ENCODE measurements around the gene GORASP2.
A peak's percentile ranks its signal among the peaks of the same experiment; 100 is the strongest.
"Not testable (repeated sequence)": the region's sequence is repeated elsewhere in the genome, so short reads cannot be mapped to it uniquely, and the experiment has no call there.

GORASP2 gene

DNA sequence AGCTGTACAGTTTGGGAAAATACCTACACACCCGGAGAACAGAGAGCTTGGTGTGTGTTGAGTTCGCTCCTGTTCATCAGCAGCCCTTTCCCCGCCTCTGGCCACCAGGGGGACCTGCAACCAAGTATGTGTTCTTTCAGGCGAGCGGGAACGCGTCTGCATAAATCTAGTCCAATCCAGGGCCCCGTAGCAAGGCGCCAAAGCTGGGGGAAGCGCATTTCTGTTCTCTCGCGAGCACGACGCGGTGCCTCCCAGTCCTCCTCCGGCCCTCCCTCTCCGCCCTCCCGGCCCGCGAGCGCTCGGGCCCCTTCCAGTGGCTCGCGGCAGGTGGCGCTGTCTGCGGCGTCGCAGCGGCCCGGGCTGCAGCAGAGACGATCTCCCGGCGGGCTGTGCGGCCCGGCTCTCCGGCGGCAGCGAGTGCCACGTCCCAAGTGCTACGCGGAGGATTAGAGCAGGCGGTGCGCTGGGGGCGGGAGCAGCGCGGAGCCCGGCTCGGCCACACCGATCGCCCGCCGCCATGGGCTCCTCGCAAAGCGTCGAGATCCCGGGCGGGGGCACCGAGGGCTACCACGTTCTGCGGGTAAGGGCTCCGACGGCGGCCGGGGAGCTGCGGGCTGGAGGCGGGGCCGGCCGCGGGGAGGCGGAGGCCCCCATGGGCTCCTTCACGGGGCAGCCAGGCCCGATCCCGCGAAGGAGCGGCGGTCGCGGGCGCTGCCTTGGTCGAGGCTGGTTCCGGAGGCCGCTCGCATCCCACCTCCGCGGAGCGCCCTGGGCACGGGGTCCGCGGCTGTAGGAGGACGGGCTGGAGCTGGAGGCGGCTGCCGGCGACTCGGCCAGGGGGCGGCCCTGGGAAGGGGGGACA is at the start of gene GORASP2:
TSS of gene GORASP2 (plus strand) at position 430 of the 862 bp plus-strand sequence. CDS start at position 518, 88 bp downstream.
- peak; percentile 99 for DNase-seq

DNA sequence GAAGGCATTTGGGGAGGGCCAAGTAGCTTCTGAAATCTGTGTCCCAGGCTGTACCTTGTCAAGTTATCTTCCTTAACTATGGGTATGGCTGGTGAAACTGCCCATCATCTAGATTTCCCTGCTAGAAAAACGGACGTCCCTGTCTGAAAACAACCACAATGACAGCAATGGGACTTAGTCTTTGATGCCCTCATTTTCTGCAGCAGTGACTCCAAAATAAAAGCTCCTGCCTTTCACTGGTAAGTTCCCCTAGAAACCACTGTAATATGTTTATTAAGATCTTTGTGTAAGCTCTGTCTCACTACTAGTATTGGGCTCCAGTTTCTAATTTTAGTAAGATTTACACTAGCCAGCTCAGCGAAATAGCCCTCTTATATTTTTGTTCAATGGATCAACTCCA is 47.2 kb upstream of the GORASP2 start:
- DNase-seq: no peak

DNA sequence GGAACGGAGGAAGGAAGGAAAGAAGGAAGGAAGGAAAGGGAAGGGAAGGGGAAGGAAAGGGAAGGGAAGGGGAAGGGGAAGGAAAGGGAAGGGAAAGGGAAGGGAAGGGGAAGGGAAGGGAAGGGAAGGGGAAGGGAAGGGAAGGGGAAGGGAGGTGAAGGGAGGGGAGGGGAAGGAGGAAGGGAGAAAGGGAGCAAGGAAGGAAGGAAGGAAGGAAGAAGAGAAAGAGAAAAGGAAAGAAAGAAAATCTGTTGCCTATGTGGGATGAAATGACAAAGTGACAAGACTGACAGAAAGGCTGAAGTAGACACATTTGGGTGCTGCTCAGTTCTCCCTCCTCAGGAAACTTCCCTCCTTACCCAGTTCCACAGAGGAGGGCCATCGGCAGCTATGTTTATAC is 46.3 kb upstream of the GORASP2 start:
- DNase-seq: no peak

DNA sequence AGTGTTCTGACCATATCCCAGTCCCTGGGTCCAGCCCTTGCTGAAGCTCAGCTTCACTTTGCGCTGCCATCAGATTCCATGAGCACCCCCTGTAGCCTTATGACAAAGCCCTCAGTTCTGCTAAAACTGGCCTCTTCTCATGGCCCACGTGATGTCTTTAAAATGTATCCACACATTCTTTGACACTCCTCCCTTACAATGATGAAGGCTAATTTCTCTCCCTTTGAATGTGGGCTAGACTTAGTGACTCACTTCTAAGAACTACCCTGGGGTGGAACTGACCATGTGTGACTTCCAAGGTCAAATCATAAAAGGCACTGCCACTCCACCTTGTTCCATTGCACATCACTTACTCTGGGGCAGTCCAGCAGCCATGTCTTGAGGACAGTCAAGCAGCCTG is 45.4 kb upstream of the GORASP2 start:
- DNase-seq: no peak

DNA sequence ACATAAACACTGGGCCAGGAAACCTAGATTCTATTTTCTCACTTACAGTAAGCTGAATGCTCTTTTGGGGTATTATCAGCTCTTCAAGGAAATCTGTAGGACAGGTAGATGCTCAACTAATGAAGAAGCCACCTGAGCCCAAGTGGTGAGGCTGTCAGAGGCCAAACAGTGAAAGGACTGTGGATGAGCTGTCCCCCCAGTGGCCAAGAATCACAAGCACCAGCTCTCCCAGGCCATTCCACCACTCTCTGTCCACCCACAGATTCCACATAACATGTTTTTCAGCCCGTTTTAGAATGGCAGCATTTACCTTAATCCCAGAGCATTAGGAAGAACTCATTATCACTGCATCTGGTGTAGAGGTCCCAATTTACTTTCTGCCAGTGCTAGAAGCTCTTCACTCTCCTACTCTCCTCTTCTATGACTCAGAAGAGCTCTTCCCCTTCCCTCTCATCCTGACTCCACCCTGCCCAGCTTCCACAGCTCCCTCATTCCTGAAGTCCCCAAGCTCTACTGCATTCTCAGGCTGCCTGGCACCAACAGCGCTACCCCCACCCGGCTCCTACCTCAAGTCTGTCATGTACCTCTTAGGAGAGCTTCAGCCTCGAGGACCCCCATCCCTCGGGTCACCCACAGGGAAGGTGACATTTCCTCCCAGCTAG is 43.8 kb upstream of the GORASP2 start:
- DNase-seq: no peak

DNA sequence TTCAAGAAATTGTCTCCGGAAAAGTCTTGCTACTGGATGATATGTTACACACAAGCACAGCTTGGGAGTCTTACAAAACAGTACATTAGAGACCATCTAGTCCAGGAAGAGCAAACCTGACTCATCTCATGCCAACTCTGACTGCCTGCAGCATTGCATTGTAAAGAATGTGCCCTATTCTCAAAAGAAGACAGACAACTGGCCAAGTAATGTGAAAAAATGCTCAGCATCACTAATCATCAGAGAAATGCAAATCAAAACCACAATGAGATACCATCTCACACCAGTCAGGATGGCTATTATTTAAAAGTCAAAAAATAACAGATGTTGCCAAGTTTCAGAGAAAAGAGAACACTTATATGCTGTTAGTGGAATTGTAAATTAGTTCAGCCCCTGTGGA is 42.7 kb upstream of the GORASP2 start:
- no peak for DNase-seq

DNA sequence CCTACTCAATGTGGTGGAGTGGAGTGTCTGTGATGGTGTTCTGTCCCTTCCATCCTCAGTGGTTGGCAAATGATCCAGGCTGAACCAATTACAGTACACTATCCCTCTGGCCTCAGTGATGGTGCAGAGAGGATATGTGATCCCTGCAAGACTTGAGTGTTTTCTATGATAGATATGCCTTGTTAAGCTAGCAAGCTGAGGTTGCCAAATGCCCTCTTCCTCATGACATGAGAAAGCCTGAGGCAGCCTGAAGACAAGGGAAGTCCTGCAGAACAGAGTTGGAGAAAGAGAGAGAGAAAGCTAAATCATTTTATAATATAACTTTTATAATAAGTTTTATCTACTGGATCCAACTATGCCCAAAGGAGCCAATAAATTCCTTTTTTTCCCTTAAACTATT is 41.6 kb upstream of the GORASP2 start:
- DNase-seq: no peak

DNA sequence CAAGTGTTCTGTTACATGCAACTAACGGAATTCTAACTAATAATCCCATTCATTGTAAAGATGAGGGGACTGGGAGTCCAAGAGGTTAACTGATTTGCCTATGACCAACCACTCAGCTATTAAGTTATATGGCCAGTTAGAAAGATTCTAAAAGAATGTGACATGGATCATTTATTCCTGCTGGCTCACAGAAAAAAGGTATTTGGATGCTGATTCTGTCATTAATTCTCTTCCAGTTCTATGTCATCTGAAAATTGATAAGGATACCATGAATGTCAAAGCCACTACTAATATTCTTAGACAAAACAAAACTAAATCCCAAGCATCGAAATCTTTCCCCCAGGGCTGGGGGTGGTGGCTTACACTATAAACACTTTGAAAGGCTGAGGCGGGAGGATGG is 41.2 kb upstream of the GORASP2 start:
- no peak for DNase-seq

DNA sequence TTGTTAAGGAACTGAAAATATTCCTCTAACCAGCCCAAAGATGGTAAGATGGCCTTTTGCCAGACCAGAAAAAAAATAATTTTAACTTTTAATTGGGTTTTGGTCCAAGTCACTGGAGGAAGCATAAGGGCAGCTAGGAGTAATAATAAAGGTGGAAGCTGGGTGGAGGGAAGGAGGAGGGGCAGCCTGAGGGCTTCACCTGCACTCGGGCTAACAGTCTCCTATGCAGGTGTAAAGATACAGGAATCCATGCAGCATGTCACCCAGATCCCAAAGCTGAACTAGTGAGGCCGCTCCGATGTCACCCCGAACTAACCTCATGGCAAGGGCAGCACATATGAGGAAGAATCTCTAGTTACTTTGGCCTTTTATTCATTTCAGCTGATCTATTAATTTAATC is 37.2 kb upstream of the GORASP2 start:
- DNase-seq: no peak

DNA sequence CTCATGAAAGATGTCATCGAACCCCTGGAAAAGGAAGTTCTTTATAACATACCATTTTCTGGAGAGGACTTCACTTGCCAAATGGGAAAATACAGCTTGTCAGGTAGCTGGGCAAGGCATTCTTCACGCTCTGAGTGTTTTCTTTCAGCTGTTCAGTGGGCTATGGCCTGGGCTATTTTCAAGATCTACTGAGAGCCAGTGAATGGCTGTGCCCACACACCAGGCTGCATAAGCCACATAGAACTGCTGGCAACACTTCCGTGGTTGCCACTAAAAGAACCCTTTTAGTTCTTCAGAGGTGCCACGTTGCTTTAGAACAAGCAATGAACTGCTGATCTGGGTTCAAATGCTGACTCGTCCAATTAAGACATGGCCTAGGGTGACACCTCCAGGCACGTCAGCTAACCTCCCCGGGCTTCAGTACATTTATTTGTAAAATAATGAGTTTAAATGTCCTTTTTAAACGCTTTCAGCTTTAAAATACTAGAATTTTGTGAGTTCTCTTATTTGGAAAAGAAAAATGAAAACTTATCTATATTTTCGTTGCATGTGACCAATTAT is 36.6 kb upstream of the GORASP2 start:
- no peak for DNase-seq

DNA sequence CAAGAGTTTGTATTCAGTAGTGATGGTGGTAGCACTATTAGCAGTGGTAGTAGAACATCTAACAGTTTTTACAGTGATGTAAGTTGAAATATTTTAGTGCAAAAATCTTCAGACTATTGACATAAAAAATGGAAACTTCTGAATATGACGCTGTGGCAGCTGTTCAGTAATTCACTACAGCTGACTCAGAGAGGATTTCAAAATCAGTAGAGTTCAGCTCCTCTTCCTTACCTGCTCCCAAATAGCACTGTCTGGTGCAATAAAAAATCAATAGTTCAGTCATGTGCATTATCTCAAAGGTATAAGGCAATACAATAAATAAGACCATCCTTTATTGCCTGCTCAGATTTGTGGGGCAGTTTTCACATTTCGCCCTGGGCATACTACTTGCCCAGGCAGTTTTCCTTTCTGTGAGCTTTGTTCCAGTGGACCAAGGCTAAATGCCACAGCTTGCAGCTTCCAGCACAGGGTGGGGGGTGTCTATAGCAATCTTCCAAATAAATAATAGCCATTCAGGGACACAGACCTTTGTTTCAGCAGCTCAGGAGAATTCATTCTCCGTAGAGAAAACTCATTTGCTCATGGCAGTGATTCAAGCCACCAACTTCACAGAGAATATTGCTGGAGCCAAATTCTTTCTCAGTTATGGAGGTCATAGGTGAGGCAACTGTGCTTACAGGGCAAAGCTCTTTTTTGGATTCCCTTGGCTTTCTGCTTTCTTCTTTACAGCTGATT is 33.9 kb upstream of the GORASP2 start:
- DNase-seq: no peak

DNA sequence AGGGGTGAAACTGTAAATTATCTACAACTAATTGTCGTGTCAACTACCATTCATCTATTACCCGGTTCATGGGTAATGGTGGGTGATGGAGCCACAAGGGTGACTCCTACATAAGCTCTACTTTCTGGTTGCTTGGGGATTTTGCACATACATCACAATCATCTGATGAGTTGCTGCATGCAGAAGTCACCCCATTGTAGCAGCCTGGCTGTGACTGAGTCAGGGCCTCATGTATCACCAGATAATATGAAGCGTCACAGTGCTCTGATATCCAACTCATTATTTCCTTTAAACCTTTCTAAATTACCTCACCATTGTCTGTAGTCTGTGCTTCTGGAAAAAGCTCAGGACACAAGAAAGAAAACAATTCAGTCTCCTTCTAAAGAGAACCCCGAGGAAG is 32.4 kb upstream of the GORASP2 start:
- no peak for DNase-seq

DNA sequence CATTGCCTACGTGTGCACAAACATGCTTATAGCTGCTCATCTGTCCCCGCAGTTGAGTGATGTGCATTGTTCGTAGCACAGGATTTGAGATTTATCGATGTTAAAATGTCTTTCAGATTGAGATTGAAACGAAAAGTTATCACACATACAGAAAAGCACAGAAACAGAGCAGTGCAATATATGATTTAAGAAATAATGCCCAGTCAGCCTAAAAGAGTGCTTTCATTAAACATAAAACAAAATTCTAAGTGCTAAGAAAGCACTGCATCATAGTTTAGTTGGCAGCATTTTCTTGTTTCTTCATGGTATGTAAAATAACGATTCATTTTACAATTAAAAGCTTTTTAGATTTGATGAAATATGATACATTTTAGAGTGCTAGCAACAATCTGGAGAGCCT is 31.9 kb upstream of the GORASP2 start:
- no peak for DNase-seq

DNA sequence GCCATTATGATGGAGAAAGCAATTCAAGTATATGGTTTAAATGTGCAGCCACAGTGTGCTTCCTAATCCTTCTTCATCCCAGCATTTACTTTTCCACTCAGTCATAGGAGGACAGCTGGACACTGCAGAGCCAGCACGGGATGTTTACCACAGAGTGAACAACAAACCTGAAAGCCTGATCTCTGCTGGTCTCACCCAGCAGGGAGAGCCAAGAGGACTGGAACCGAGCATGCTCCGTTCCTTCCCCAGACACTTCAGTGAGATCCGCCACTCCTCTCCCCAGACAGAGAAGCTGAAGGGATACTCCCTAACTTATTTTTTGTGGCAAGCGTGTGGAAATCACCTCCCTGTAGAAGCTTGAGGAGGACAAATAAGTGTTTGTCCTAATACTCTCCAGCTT is 23.2 kb upstream of the GORASP2 start:
- DNase-seq: no peak

DNA sequence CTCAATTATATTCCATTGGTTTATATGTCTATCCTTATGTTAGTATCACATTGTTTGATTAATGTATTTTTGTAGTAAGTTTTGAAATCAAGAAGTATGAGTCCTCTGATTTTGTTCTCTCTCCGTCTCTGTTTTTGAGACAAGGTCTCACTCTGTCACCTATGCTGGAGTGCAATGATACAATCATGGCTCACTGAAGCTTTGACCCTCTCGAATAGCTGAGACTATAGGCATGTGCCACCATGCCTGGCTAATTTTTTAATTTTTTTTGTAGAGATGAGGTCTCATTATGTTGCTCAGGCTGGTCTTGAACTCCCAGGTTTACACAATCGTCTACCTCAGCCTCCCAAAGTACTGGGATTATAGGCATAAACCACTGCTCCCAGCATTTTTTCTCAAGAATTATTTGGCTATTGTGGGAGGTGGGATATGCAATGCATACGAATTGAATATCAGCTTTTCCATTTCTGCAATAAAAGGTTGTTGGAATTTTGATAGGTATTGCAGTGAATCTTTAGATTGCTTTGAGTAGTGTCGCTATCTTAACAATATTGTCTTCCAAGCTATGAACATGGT is 17.7 kb upstream of the GORASP2 start:
- no peak for DNase-seq

DNA sequence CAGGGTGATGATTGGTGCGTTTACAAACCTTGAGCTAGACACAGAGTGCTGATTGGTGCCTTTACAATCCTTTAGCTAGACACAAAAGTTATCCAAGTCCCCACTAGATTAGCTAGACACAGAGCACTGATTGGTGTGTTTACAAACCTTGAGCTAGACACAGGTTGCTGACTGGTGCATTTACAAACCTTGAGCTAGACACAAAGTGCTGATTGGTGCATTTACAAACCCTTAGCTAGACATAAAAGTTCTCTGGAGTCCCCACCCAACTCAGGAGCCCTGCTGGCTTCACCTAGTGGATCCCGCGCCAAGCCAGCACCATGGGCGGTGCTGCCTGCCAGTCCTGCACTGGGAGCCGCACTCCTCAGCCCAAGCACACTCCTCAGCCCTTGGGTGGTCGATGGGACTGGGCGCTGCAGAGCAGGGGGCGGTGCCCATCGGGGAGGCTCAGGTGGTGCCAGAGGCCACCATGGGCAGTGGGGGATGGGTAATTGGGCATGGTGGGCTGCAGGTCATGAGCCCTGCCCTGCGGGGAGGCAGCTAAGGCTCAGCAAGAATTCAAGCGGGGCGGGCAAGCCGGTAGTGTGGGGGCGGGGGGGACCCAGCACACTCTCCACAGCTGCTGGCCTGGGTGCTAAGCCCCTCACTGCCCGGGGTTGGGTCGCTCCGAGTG is 13.9 kb upstream of the GORASP2 start:
- not testable (repeated sequence) for DNase-seq

DNA sequence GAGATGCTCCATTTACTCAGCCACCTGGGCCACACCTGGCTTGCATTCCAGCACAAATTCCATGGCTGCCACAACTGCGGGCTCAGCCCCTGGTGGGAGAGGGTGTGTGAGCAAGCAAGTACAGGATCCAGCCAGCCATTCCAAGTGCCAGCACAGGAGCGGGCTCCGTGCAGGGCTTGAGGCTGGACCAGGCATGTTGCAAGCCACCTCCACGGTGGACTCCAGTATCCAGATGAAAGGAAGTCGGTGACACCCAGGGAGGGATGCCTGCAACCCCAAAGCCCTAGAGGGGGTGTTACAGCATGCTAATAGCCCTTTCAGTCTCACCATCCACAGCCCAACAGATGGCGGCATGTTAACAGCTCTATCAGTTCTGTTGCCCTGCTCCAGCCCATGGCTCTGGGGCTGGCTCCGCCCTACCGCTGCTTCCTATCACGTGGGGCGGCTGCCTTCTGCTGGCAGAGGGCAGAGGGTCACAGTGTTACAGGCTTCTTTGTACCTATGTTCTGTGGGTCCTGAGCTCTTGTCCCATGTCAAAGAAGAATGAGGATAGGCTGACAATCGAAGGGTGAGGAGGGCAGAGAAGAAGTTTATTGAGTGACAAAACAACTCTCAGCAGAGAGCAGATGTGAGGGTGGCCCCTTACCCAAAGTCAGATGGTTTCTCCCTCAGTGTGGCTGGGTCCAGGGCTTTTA is 11.7 kb upstream of the GORASP2 start:
- DNase-seq: no peak

DNA sequence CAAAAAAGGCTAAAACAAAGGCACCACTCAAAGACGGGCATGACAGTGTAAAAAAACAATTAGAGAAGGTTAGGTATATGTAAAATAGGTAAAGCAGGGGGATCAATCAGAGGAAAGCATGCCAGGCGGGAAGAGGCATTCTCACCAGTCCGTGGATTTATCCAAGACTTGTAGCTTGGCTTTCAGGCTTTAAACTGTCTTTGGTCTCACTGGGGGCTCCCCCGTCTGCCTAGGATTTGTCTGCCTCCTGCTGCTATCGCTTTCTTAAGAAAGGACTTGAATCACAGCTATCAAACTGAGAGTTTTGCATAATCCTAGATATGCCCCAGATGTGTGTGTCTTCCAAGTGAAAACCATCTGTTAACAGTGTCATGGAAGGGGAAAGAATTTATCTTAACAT is 11.1 kb upstream of the GORASP2 start:
- no peak for DNase-seq

DNA sequence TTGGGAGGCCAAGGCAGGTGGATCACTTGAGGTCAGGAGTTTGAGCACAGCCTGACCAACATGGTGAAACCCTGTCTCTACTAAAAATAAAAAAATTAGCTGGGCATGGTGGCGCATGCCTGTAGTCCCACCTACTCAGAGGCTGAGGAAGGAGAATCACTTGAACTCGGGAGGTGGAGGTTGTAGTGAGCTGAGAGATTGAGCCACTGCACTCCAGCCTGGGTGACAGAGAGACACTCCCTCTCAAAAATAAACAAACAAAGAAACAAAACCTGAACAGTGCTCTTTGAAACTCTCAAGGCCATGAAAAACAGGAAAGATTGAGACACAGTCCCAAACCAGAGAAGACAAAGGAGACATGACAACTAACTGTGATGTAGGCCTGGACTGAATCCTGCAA is 7.2 kb upstream of the GORASP2 start:
- DNase-seq: not testable (repeated sequence)

DNA sequence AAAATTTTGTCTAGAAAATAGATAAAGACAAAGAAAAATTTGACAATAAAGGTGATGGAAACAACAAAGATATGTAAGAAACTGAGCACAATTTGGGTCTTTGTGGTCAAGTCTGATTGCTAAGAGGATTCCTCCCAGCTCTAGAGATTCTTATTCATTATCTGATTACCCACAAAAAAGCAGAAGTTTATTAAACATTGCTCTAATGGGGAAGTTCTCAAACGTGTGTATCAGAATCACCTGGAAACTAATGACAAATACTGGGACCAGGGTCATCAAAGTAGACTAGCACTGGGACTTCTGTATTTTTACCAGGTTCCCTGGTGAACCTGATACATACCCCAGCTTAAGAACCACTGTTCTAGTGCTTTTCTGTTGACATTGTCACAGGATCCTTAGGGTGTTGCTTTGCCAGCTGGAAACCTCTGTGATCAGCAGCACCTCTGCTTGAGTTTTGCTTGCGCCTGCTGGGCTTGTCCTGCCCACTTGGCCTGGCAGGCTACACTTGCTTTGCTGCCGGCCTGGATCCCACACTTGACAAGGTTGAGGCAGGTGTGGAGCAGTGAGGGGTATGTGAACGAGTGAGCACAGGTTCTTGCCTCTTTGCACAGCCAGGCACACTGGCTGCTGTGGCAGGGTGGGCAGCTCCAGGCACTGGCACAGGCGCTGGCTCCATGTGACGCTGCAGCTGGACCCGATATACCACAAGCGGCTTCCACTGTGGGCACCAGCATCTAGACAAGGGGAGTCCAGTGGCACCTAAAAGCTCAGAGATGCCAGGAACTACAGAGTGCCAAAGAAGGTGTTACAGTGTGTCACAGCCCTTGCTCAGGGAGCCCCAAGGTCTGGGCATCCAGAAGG is 6.2 kb upstream of the GORASP2 start:
- DNase-seq: no peak

DNA sequence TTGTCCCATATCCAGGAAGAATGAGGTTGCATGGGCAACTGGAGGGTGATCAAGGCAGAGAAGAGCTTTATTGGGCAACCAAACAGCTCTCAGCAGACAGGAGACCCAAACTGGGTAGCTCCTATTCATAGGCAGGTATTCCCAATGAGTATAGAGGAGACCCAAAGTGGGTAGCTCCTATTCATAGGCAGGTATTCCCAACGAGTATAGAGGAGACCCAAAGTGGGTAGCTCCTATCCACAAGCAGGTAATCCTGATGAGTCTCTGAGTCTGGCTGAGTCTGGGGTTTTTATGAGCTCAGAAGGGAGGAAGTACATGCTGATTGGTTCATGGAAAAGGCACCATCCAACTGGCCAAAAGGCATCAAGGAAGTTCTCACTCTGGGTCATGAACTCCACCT is 5.3 kb upstream of the GORASP2 start:
- DNase-seq: no peak

Data from NCI-H2227 treated with DMSO at 0.1 percent for 48 hours (cell line).